Stimulated activated CD8-positive, alpha-beta memory T cell treated with anti-CD3 and anti-CD28 coated beads, Interleukin-4, amount 100 ng/mL, for 4 hours (primary cell): Measurements from ENCODE around the gene LRRC40.
"Not testable (repeated sequence)": the region's sequence is repeated elsewhere in the genome, so short reads cannot be mapped to it uniquely, and the experiment has no call there.

Experiments
- DNase-seq, 2 donors: peaks; one replicate each; pipeline ENCODE4 v3.0.0-alpha.2; 2020; ENCODE audit warnings: low read depth in 2 of 2, low spot score in 1 of 2

LRRC40 gene

DNA sequence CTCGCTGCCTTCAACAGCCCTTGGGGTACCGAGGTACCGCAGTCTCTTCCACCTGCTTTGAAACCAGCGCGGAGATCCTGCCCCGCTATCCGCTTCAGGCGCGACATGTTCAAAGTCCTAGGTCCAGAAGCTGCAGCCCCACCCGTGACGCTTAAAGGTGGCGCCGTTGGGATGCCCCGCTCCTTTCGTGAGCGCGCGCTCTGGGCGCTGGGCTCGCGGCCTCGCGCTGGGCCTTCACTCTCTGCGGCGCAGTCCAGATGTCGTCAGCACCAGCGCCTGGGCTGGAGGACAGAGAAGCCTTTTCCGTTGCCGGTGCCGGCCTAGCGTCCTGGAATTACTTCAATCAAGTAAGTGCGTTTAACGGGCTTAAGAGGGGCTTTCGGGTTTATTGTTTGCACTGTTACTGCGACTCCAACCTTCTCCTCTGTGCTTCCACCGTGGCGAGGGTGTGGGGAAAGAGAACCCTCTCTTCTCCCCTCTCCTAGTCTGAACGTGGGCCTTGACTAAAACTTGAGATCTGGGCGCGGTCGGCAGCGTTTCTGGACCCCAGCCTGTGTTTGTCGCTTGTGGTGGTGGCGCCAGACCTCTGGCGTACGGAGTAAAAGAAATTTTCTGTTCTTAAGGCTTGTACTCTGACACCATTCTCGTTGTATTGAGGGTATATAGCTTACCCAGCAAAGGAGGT is at the start of gene LRRC40:
LRRC40 (minus strand) TSS at position 146 of the 685 bp plus-strand sequence; CDS start at position 107, 39 bp downstream.
- peak; percentile 87 to 93 for DNase-seq

DNA sequence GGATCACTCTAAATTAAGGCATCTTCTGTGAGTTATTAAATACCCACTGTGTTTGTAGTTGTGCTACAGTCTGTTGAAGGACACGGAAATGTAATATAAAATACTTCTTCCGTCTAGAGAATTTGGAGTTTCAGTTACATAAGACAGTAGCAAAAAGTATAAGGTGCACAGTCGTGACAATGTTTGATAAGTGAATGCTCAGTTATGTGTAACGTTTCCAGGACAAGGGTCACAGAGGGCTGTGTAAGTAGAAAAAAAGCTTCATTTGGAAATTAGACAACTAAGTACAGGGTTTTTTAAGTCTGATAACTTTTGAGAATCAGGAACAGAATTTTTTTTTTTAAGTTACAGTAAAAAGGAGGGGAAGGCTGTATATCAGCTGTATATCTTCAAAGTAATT is 43.4 kb upstream of the LRRC40 start:
- DNase-seq, result no peak

GRCh38 chr1:70247768-70248167 is 42.4 kb upstream of the LRRC40 start:
- DNase-seq, result no peak

GRCh38 chr1:70247122-70247521 is 41.7 kb upstream of the LRRC40 start:
- DNase-seq, result no peak

GRCh38 chr1:70239940-70240339 is 34.6 kb upstream of the LRRC40 start:
- DNase-seq, result no peak

GRCh38 chr1:70234733-70235132 is 29.4 kb upstream of the LRRC40 start:
- DNase-seq, result no peak

DNA sequence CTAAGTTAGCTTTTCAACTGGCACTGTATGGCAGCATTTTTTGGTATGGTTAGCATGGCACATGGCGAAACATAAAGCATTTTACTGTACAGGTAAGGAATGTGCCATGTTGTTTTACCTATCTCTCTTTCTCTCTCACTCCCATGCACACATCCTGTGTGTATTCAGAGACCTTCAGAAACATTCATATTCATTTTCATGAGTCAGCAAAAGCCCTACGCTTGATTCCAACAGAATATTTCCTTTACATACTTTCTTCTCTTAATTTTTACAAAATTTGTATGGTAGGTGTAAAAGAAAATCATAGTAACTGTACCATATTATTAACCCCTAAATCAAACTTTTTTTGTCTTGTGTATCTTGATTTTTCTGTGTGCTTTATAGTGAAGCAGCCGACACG is 26.1 kb upstream of the LRRC40 start:
- DNase-seq, result no peak

GRCh38 chr1:70228670-70229069 is 23.3 kb upstream of the LRRC40 start:
- DNase-seq, result no peak

DNA sequence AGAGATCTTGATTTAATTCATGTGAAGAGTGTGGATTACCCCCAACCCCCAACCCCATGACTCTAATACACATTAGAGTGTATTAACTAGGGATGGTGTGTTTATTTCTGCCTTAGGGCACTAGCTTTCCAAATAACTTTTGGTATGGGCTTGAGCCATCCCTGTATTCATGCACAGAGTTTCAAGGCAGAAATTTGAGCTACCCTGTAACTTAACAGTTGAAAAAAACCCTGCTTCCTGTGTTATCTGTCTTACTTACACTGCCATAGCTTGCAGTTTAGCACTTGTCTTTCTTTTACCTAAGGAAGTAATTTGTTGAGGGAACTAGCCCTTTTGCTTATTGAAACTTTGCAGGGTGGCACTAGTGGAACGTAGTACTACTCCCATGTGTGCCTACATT is 22.1 kb upstream of the LRRC40 start:
- no peak for DNase-seq

- DNase-seq, result no peak
These were observed 19.6 kb upstream of the LRRC40 start for GRCh38 chr1:70224954-70225353.

DNA sequence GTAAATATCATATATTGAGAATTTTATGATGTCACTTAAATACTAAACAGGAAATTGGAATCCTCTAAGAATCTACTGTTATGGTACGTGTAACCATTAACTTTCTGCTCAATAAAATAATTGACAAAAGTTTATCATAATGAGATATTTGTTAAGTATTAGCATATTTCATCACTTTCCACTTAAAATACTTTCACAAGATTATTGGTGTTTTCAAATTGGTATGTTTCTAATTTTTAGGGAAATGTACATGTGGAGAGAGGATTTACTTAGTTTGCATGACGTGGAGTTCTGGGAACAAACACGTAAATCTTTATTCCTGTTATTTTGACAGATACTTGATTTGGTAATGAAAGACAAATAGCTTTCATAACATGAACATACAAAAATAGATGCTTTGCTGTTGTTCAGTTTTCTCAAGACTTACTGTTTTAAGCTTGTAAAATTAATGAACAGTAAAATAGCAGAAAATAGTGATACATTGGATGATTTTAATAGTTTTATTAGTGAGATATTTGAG is 17.4 kb upstream of the LRRC40 start:
- no peak for DNase-seq

GRCh38 chr1:70221238-70222121 is 16.1 kb upstream of the LRRC40 start, which contains the start of gene SRSF11:
TSS of gene SRSF11 (plus strand) at chr1:70221380. CDS start at chr1:70221637, 257 bp downstream.
- peak; percentile 93 to 94 for DNase-seq

DNA sequence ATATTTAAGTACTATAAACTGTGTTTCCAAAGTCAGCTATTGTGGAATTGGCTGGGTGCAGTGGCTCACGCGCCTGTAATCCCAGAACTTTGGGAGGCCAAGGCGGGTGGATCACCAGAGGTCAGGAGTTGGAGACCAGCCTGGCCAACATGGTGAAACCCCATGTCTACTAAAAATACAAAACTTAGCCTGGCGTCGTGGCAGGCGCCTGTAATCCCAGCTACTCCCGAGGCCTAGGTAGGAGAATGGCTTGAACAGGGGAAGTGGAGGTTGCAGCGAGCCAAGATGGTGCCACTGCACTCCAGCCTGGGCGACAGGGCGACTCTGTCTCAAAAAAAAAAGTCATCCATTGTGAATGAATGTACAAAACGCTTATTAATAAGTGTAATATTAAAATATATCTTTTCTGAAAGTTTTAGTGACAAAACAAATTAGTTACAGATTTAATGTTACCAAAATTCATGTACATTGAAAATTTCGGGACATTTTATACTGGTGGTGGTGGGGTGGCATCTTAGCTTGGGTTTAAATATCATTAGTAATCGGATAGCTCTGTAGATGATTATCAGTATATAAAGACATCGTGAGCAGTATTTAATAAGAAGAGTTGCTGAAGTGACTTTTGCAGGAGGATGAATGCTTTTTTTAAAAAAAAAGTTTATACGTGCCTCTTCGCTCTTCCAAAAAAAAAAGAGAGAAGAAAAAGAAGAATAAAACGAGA is 15.3 kb upstream of the LRRC40 start:
- DNase-seq, result no peak

GRCh38 chr1:70220015-70220414 is 14.6 kb upstream of the LRRC40 start:
- DNase-seq, result no peak

GRCh38 chr1:70211541-70211940 is 6.2 kb upstream of the LRRC40 start:
- no peak for DNase-seq

DNA sequence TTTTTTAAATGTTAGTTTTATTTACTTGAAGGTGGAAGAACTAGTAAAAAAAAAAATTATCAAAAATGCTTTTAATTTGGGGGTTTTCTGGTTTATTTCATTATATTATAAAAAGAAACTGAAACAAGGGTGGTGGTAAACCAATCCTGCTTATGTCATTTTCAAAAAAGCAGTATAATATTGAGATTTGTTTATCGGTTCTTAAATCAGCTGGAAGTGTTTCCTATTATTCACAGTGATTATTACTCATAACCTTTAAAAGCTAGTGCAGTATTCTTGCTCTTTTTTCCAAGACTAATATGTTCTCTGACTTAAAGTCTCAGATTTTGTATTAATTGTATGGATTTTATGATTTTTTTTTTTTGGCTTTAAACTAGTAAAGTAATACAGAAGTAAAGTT is 5.4 kb upstream of the LRRC40 start:
- DNase-seq, result no peak

DNA sequence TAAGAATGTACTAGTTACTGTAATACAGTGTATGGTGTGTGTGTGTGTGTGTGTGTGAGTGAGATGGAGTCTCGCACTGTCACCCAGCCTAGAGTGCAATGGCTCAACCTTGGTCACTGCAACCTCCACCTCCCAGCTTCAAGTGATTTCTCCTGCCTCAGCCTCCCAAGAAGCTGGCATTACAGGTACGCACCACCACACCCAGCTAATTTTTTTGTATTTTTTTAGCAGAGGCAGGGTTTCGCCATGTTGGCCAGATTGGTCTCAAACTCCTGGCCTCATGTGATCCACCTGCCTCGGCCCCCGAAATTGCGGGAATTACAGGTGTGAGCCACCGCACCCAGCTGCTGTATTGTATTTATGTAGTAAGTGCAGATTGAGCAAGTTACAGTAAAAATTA is 2.9 kb upstream of the LRRC40 start:
- no peak for DNase-seq

GRCh38 chr1:70207492-70207891 is 2.1 kb upstream of the LRRC40 start:
- DNase-seq, result no peak

- DNase-seq, result not testable (repeated sequence)
These were observed 1.5 kb upstream of the LRRC40 start for GRCh38 chr1:70206833-70207232.

- no peak for DNase-seq
These were observed 327 bp downstream of the LRRC40 start for GRCh38 chr1:70205071-70205433.

- no peak for DNase-seq
These were observed 779 bp downstream of the LRRC40 start for GRCh38 chr1:70204600-70204999.

- no peak for DNase-seq
These were observed 1.2 kb downstream of the LRRC40 start for GRCh38 chr1:70204139-70204538.
